ENCODE measurements around the gene BMERB1.
"Not testable (repeated sequence)": the region's sequence is repeated elsewhere in the genome, so short reads cannot be mapped to it uniquely, and the experiment has no call there.

The BMERB1 gene

DNA sequence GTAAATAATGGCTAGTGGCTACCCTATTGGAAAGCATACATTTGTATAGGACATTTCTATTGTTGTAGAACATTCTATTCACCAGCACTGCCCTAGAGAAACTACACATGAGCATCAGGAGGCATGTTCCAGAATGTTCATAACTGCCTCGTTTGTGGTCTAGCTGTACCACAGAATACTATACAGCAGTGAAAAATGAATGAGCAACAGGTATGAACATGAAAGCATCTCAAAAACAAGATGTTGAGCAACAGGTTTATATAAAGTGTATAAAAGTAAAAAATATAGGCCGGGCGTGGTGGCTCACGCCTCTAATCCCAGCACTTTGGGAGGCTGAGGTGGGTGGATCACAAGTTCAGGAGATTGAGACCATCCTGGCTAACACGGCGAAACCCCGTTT lies 91.7 kb downstream of the BMERB1 start:
- DNase-seq = no peak

DNA sequence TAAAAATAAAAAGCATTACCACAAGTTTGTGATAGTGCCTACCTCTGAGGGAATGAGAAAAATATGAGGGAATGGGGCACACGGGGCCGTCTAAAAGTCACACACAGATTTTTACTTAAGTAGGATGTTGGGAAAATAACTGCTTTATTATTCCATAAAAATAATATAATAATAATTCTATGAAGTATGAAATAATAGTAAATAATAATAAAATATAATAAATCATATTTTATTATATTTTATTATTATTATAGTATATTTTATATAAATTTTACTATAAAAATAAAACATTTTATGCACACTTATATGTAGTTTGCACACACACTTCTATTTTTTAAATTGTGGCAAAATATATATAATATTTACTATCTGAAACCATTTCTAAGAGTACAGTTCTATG lies 92.3 kb downstream of the BMERB1 start:
- no peak for DNase-seq

DNA sequence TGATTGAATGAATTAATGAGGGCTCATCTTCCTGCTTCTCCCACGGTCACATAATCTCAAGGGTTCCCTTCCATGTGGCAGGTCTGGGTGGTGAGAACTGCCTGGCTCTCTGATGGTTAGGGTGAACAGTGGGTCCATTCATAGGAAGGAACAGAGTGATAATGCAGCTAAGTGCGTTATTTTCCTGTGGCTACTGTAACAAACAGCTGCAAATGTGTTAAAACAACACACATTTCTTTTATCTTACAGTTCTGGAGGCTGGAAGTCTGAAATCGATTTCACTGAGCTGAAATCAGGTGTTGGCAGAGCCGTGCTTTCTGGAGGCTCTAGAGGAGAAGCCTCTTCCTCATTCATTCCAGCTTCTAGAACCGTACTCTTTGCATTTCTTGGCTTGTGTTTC lies 95.3 kb downstream of the BMERB1 start:
- DNase-seq = no peak

DNA sequence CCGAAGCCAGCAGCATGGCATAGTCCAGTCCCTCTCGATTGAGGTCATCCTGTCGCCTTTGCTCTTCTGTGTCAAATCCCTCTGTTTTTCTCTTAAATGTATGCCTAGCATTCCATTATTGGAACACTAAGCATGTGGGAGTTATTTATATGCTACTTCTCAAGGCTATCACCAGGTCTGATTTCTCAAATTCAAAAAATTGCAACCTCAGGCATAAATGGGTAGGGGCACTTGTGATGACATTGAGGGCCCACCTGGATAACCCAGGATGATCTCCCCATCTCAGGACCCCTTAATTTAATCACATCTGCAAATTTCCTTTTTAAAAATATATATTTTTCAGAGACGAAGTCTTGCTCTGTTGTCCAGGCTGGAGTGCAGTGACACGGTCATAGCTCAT lies 95.7 kb downstream of the BMERB1 start:
- no peak for DNase-seq

DNA sequence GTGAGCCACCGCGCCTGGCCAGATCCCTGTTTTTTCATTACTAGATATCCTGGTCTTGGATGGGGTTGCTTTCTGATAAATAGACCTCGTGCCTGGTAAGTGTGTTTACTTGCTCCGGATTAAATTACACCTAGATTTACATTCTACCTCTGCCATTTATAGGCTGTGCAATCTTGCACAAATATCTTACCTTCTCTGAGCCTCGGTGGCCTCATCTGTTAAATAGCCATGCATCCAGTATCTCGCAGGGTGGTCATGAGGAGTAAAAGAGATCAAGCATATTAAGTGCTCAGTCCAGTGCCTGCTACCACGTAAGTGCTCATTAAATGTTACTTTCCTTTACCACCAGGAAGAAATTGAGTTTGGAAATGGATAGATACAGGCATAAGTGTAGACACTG lies 98.4 kb downstream of the BMERB1 start:
- DNase-seq = no peak

DNA sequence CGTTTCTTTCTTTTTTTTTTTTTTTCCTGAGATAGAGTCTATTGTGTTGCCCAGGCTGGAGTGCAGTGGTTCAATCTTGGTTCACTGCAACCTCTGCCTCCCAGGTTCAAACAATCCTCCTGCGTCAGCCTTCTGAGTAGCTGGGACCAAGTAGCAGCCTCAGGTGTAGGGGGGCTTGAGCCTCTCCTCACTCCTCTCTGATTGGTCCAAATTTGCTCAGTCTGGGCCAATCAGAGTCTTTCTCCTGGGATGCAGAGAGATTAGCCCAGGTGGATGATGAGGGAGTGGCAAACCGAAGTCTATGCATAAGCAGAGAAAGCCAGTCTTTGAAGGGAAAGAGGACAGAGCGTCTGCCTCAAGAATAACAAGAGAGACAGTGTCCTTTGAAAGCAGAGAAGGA lies 99.0 kb downstream of the BMERB1 start:
- DNase-seq = no peak

DNA sequence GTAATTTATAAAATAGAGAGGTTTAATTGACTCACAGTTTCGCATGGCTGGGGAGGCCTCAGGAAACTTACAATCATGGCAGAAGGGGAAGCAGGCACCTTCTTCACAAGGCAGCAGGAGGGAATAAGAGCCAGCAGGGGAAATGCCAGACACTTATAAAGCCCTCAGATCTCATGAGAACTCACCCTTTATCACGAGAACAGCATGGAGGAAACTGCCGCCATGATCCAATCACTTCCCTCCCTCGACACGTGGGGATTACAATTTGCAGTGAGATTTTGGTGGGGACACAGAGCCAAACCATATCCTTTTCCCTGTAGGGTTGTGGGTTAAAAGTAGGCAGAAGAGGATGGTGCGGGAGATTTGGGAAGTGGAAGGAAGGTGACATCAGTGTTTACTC lies 101.4 kb downstream of the BMERB1 start:
- DNase-seq = no peak

DNA sequence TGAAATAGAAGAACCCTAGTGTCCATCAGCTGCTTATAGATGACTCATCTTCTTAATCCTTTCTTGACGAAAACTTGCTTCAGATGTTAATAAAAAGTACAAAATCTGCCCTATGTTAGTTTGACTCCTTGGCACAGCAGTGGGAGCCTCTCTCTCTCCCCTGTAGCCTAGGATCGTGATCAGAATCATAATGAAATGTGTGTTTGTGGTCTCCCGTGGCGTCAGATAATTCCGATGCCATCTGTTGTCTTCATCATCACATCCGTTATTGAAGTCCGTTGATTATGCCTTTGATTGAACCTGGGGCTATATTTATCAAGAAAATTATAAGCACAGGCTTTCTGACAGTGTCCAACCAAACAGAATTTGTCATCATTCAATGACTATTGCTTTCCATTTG lies 102.5 kb downstream of the BMERB1 start:
- DNase-seq = no peak

DNA sequence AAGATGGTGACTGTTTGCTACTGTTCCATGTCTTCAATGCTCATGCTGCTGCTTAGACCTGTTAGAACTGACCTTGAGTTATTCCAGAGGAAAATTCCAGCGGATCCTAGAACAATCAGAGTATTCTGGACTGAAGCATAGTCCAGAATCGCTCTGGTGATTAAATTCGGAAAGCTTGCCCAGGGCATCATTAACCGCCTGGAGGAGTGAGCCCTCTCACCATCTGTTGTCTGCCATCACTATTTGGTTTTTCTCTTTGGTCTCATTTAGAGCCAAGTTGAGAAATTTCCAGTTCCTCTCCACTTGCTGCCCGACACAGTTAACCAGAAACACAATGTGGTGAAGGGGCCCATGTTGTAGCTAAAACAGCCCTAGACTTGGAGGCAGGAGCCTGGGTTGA lies 104.1 kb downstream of the BMERB1 start:
- no peak for DNase-seq

DNA sequence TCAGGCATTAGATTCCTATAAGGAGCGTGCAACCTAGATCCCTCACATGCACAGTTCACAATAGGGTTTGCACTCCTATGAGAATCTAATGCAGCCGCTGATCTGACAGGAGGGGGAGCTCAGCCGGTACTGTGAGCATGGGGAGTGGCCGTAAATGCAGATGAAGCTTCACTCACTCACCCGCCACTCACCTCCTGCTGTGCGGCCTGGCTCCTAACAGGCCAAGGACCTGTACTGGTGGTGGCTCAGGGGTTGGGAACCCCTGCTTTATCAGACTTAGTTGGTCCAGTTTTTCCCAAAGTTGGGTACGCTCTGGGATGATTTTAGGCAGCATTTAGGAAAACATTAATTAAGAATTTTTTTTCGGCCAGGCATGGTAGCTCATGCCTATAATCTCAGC lies 104.8 kb downstream of the BMERB1 start:
- DNase-seq = no peak

DNA sequence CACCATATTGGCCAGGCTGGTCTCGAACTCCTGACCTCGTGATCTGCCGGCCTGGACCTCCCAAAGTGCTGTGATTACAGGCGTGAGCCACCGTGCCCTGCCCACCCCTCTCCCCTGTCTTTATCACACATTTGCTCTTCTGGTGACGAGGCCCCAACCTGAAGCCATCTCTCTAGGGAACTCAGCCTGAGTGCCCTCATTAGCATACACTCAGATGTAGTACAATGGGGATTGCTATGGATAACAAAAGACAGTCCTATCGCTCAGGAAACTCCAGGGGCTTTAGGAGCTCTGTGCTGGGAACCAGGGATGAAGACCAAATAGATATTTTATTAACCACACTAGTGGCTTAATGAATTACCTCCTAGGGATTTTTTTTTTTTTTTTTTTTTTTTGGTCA lies 107.9 kb downstream of the BMERB1 start:
- DNase-seq = no peak

DNA sequence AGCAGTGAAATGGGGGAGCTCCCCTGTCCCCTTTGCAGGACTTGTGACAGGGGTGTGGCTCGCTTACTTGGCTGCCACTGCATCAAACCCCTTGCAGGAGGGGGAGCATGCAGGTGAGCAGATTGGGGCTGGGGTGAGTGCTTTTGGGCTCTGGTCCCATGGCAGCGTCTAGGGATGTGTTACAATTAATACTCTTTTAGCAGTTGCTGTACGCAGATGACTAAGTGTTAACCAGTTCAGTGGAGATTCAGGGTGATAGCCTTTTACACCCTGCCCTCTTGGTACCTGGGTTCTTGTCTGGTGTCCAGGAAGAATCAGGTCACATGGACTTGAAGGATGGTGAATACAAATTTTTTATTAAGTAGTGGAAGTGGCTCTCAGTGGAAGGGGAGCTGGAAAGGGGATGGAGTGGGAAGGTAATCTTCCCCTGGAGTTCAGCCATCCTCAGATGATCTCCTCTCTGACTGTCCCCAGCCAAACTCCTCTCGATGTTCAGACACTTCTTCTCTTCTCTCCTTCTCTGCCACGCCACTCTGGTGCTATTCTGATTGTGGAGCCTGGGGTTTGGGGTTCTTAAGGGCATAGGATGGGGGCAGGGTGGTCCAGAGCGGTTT lies 108.5 kb downstream of the BMERB1 start:
- DNase-seq = no peak

DNA sequence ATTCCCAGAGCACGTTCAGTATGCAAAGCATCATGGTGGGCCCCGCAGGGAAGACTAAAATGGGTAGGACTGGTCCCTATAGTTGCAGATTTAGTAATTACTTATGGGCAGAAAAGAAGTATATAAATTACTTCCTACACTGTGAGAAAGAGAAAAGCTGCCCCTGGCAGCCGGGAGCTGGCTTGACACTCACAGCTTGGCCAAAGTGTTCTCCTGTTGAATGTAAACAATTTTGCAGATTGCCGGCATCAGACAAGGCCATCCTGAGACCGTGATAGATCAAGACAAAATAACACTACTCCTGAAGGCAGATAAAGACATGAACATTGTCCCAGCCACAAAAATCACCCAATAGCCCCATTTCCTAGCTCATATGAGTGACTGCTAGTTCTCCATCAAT lies 110.0 kb downstream of the BMERB1 start:
- DNase-seq = no peak

DNA sequence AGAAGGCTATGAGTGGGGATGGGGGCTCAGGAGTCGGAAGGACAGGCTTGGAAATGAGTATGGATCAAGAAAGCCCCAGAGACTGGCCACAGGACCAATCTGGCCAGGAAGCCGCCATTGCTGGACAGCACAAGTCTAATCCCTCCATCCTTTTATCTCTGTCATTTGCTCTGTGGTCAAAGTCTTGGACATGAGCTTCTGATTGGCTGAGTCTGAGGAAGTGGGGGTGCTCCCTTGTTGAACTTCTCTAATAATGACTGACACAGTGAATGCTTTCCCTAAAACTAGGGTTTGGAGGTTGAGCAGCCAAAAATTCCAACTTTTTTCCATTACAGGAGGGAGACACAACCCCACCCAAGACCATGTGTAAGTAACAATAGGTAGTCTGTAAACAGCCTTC lies 111.2 kb downstream of the BMERB1 start:
- no peak for DNase-seq

DNA sequence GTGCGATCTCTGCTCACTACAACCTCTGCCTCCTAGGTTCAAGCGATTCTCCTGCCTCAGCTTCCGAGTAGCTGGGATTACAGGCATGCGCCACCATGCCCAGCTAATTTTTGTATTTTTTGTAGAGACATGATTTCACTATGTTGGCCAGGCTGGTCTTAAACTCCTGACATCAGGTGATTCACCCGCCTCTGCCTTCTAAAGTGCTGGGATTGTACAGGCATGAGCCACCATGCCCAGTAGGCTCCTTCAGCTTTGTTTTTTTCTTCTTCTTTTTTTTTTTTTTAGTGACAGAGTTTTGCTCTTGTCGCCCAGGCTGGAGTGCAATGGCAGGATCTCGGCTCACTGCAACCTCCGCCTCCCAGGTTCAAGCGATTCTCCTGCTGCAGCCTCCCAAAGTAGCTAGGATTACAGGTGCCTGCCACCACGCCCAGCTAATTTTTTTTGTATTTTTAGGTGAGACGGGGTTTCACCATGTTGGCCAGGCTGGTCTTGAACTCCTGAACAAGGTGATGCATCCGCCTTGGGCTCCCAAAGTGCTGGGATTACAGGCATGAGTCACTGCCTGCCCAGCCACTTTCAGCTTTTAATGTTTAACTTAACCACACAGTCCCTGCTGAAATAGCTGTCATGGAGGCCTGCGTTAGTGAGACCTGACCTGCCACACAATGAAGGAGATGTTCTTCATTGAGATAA lies 112.8 kb downstream of the BMERB1 start:
- DNase-seq = not testable (repeated sequence)

DNA sequence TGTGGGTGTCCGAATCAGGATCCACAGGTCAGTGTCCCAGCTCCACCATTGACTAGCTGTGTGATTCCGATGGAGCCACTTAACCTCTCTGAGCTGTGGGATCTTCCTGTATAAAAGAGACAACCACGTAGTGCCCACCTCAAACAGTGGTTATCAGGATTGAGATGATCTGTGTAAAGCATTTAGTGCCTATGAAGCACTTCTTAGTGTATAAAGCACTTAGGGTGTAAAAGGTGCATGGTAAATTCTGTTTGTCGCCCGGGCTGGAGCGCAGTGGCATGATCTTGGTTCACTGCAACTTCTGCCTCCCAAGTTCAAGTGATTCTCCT lies 113.3 kb downstream of the BMERB1 start:
- DNase-seq = no peak

DNA sequence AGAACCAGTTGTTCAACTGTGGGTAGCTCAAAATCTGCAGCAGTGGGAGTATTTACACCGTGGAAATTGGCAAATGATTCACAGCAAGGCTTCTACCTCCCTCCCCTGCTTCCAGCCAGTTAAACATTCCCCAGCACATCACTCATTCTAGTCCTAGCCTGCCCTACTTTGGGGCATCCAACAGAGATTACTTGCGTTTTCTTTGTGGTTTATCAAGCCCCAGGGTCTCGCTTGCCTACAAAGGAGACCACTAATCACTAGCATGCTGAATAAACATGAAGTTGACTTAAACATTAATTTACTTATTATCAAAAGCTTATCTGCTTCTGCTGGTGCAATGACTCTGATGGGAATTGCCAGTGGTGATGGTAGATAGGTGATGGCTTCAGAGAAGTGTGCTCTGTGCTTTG lies 114.1 kb downstream of the BMERB1 start:
- no peak for DNase-seq

DNA sequence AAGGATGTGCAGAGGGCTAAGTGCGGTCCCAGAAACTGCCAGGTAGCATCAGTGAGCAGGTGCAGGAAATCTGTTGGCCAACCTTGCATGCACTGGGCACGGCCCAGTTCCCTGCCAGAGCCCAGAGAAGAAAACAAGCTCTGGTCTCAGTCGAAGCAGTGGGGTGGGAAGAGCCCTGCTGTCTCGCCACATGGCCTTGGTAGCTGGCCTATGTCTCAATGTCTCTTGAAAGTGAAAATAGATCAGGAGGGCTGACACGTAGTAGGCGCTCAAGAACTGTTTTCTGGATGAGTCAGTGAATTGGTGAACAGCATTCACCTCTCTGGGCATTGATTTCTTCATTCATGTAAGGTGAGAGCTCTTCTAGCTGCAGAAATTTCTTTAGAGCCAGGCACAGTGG lies 118.1 kb downstream of the BMERB1 start:
- no peak for DNase-seq

DNA sequence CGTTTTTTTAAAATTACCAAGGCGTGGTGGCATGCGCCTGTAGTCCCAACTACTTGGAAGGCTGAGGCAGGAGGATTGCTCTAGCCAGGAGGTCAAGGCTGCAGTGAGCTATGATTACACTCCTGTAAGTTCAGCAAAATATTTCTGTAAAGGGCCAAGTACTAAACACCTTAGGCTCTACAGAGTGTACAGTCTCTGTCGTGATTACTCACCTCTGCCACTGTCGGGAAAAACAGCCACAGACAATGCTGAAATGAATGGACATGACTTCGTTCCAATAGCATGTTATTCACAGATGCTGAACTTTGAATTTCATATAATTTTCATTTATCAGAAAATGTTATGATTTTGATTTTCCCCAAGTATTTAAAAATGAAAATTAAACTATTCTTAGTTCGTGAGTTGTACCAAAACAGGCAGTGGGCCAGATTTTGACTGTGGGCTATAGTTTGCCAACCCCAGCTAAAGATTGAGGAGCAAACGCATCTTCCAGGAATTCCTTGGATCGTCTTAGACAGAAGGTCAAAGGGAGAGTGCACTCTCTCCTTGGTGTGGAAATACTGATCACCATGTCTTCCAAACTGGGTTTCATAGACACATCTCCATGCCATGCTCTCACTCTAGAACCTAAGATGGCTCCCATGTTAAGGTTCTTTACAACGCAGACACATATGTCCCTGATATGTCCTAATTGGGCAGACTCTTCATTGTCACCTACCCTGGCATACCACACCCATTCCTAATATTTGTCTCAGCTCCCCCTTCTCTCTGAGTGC lies 119.1 kb downstream of the BMERB1 start:
- DNase-seq = no peak

DNA sequence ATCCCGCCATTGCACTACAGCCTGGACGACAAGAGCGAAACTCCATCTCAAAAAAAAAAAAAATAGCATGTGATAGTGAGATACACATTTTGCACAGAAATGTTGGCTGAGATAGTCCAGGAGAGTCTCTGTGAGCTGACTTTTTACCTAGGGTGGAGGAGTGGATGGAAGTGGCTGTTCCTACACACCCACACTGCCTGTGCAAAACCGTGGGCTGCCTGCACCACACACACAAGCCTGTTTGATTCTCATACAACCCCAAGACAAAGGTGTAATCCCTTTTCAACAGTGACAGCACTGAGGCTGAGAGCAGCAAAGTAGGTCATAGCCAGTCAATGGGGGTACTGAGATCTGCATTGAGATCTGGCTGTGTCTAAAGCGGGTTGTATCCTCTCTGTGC lies 121.7 kb downstream of the BMERB1 start:
- DNase-seq = no peak

DNA sequence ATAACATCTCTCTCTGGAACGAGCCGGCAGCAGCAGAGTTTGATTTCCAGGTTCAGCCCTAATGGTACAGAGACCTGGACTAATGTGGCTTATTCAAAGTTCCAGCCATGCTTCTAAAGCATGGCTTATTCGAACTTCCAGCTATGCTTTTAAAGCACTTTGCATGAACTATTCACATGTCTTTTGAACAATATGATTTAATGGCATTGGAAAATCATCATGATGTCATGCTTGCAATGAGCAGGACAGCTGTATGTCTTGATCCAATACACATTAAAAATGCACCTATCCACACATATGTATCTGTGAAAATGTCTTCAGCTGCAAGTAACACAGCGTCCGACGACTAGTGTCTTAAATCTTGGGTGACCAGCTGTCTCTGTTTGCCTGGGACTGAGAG lies 122.9 kb downstream of the BMERB1 start:
- no peak for DNase-seq

DNA sequence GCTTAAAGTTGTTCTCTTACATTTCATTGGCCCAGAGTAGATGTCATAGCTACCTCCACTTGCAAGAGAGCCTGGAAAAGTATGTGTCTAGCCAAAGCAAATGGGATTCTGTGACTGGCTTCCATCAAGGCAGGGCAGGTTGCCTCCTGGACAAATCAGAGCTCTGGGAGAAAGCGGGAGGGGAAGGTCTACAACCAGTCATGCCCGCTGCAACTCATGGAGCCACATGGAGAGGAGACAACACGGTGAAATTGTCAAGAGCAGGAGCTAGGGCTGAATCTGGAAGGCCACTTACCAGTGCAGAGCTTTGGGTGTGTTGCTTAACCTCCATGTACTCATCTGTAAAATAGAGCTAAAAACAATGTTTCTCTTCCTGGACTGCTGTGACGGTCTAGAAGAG lies 124.8 kb downstream of the BMERB1 start:
- no peak for DNase-seq

DNA sequence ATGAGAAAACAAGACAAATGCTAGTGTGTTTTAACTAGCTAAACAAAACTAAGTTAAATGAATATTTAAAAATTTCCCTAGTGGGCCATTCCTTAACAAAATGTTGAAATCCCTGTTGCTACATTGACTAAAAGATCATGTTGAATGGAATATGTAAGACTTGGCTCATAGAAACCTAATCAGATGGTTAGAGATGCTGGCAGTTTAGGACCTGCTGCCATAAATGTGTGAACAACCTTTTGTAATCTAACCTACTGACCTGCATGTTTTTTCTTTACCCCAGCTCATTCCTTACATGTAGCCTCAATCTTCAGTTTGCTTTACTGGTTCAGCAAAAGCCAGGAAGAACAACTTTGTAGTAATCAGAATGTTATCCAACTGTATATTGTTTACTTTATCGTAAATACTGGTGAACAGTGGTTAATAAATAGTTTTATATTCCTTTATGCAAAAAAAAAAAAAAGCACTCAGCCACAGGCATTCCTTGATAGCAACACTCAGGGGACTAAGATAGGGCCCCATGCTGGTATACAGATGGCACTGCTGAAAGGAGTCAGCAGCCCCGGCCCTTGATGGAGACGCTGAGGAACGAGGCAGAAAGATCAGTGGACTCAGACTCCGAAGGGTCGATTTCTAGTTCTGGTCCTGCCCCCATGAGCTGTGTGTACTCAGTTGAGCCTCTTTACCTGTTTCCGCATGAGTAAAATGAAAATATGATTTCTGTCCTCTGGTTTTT lies 130.4 kb downstream of the BMERB1 start:
- no peak for DNase-seq

DNA sequence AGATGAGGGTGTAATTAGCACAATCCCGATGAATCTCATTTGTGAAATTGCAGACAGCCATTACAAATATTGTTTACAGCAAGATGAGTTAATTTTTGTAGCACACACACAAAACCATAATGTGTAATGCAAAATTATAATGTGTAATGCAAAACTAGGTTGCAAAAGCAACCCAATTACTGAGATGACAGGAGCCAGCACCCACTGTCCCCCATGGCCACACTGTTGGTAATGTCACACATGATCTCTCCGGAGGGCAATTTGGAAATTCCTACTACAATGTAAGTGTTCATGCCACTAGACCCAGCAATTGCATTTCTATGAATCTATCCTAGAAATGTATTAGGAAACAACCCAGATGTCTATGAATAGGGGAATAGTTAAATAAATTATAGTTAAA lies 131.7 kb downstream of the BMERB1 start:
- no peak for DNase-seq

Data from NCI-H1417 treated with DMSO at 0.1 percent for 48 hours (cell line).